ENCODE data around the gene TKT. TPM values are rescaled to one million over a fixed set of nuclear protein-coding genes. Genes with fewer than 3 reads are reported as not detected.

TKT gene
- total RNA-seq, 2 donors from 2014 or later = 96.6 to 208 TPM

GRCh38 chr3:53226841-53227407, 28.9 kb downstream of the TKT start:
- ATAC-seq = no peak

DNA sequence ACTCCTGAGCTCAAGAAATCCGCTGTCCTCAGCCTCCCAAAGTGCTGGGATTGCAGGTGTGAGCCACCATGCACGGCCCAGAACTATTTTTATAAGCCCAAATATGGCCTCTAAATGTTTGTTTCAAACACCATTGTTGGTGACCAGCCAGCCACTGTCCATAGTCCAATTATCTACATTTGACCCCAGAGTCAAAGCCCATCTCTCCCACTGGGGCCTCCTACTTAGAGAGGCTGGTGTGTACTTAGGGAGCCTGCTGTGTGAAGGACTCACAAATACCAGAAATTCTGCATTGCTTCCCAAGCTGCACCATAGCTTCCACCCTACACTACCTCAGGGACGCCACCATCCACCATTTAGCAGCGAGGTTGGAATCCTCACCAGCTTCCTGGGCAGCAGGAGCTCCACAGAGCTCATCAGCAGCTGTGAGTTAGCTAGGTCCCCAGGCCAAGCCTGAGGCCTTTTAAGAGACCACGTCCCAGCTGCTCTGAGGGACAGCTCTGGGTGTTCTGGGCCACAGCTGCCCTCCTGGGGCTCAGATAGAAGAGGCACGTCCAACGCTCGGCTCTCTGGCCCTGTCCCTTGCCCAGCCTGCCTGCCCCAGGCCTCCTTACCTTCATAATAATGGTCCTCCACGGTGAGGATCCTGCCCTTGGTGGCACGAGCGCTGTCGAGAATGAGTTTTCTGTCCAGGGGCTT, 29.5 kb downstream of the TKT start:
- TF ChIP-seq POLR2A (IDR thresholded peaks at IDR 0.05) = no peak
- no peak for TF ChIP-seq CTCF (IDR thresholded peaks at IDR 0.05)
- Histone ChIP-seq H3K27me3 (no peaks in the 10 kb centered on the region), H3K9me3 (no peaks in the 10 kb centered on the region), H3K27ac (no peak overlapping the region), H3K4me1 (no peaks in the 10 kb centered on the region), H3K36me3 (replicated peaks in 1 of 2; ENCODE audit: insufficient read depth in 1 of 2, low read depth in 2 of 2) (peaks cover 19 to 50% of the 10 kb centered on the region in 2 donors), H3K4me3 (no peak overlapping the region)
- intact Hi-C loops (cut with DNase I) = no loop called here
- DNase-seq (no peak), ATAC-seq (no peak)
- WGBS, 2 donors = 88 to 89% methylated on average over 10 to 12 of the region's 12 CpGs

More at GRCh38 chr3:53226841-53227407, 28.9 kb downstream of the TKT start:
- TF ChIP-seq POLR2A (IDR thresholded peaks at IDR 0.05) = no peak
- intact Hi-C loops (cut with DNase I) = no loop called here
- H3K9me3 ChIP-seq = no peaks in the 10 kb centered on the region
- H3K36me3 ChIP-seq (replicated peaks in 1 of 2; ENCODE audit: insufficient read depth in 1 of 2, low read depth in 2 of 2) = peaks cover 19 to 53% of the 10 kb centered on the region in 2 donors
- no peaks in the 10 kb centered on the region for H3K4me1 ChIP-seq
- no peak for DNase-seq
- H3K27ac ChIP-seq = no peak overlapping the region
- H3K27me3 ChIP-seq = no peaks in the 10 kb centered on the region
- no peak overlapping the region for H3K4me3 ChIP-seq
- WGBS, 2 donors = 92 to 96% methylated on average over 12 to 16 of the region's 17 CpGs

GRCh38 chr3:53225651-53226050, 30.2 kb downstream of the TKT start:
- no peak for ATAC-seq
- H3K27ac ChIP-seq = no peak overlapping the region
- H3K27me3 ChIP-seq = no peaks in the 10 kb centered on the region
- H3K4me3 ChIP-seq = no peak overlapping the region
- no peaks in the 10 kb centered on the region for H3K4me1 ChIP-seq
- WGBS, 2 donors = 89 to 95% methylated on average over 4 to 7 of the region's 7 CpGs
- TF ChIP-seq CTCF (IDR thresholded peaks at IDR 0.05) (no peak), POLR2A (IDR thresholded peaks at IDR 0.05) (no peak)
- intact Hi-C loops (cut with DNase I) = no loop called here
- H3K9me3 ChIP-seq = no peaks in the 10 kb centered on the region
- no peak for DNase-seq
- H3K36me3 ChIP-seq (replicated peaks in 1 of 2; ENCODE audit: insufficient read depth in 1 of 2, low read depth in 2 of 2) = peaks cover 19 to 47% of the 10 kb centered on the region in 2 donors

- ATAC-seq = no peak
- intact Hi-C loops (cut with DNase I) = no loop called here
- WGBS, 2 donors = 82 to 90% methylated on average over 4 to 6 of the region's 6 CpGs
Measured at GRCh38 chr3:53225181-53225580, 30.6 kb downstream of the TKT start.

More at GRCh38 chr3:53225181-53225580, 30.6 kb downstream of the TKT start:
- Histone ChIP-seq H3K27me3 (no peaks in the 10 kb centered on the region), H3K36me3 (replicated peaks in 1 of 2; ENCODE audit: insufficient read depth in 1 of 2, low read depth in 2 of 2) (peaks cover 19 to 44% of the 10 kb centered on the region in 2 donors), H3K4me1 (no peaks in the 10 kb centered on the region), H3K27ac (no peak overlapping the region), H3K9me3 (no peaks in the 10 kb centered on the region), H3K4me3 (no peak overlapping the region)
- DNase-seq = no peak
- TF ChIP-seq CTCF (IDR thresholded peaks at IDR 0.05) (no peak), POLR2A (IDR thresholded peaks at IDR 0.05) (no peak)
